GM21619 (cell line): ENCODE data around the gene ADCY2.

ENCODE experiments used
- ATAC-seq: cut with Tn5 transposase; IDR thresholded peaks from one replicate; pipeline ENCODE4 v1.9.1; 2021; ENCODE audit not compliant: unreplicated experiment

The ADCY2 gene

DNA sequence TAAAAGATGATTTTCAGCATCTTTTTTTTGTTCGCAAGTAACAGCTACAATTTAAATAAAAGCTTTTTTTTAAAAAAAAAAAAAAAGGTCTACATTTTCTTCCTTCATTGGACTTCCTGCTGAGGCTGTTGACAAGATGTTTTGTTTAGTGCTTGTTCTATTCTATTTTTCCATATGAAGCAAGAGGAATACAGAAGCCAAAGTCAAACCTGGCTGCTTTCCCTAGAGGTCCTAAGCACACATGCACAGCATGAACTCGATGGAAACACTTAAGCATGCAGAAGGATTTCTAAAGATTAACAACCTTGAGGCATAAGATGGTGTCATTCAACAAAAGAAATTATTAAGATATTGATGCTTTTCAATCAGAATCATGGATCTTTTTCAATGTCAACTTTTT lies 105.1 kb downstream of the ADCY2 start:
- ATAC-seq: no peak

DNA sequence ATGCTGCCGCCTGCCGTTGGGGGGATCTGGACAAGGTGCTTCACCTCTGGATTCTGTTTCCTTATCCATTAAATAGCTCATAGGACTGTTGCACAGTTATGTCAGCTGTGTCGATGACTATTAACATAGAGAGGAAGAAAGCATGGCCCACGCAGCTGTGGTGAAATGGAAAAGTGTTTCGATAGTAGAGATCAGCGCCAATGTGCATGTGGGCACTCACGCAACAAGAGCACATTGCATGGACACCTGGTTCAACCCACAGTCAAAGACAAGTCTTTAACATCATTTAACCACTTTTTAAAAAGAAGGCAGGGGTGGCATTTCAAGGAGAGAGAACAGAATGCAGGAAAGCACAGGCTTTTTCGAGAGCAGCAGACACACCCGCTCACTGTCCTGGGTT lies 107.6 kb downstream of the ADCY2 start:
- no peak for ATAC-seq

GRCh38 chr5:7515284-7515914 lies 119.5 kb downstream of the ADCY2 start:
- ATAC-seq: no peak

GRCh38 chr5:7516253-7516652 lies 120.3 kb downstream of the ADCY2 start:
- ATAC-seq: no peak

DNA sequence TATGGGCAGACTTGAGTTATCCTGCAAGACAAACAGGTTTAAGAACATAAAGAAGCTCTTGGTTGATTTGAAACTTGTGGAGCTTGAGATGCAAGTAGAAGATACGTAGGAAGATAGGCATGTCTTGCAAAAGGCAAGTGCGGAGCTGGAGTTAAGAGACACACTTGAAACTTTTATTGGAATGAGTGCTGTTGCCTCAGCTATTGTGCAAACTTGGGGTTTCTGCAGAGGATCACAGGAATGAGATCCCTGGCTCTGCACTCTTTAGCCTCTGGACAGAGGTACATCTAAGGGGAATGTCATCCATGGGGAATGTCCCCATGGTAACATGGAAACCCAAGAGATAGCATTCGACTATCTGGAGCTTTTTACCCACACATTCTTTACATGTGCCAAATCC lies 121.1 kb downstream of the ADCY2 start:
- ATAC-seq: no peak

- no peak for ATAC-seq
Observed at GRCh38 chr5:7518947-7519560, 123.1 kb downstream of the ADCY2 start.

GRCh38 chr5:7519564-7519963 lies 123.6 kb downstream of the ADCY2 start:
- no peak for ATAC-seq

- no peak for ATAC-seq
Observed at GRCh38 chr5:7529880-7530279, 133.9 kb downstream of the ADCY2 start.

GRCh38 chr5:7533941-7534340 lies 138.0 kb downstream of the ADCY2 start:
- no peak for ATAC-seq

DNA sequence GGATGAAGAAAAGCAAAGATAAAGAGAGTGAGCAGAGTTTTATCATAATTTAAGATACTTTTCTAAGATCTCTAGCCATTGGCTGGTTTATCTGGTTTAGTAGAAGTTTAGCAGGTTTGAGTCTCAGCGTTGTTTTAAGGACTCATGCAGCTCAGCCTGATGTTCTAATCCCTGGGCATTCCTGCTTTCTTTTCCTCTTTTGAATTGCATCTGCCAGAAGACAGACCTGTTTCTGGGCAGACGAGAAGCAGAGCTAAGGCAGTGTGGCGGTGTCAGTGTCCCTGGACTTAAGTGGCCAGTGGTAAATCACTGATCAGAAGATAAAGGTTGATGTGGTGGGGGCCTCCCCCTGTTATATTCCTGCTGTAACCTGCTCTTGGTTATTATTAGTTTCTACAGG lies 138.6 kb downstream of the ADCY2 start:
- no peak for ATAC-seq

DNA sequence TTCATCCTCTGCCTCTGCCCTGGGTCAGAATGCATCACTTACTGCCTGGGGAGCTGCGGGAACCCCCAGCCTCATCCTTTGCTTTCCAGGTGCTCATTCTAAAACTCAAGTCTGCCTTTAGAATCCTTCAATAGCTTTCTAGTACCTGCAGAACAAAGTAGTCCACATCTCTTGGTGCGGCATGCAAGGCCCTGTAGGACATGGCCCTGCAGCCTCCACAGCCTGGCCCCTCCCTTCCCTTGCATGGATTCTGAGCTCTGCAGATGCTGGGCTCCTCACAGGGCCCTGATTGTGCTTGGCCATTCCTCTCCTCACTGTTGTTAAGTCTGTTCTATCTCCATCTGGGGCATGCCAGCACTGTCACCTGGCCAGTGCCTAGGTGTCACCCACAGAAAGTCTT lies 141.6 kb downstream of the ADCY2 start:
- ATAC-seq: no peak

DNA sequence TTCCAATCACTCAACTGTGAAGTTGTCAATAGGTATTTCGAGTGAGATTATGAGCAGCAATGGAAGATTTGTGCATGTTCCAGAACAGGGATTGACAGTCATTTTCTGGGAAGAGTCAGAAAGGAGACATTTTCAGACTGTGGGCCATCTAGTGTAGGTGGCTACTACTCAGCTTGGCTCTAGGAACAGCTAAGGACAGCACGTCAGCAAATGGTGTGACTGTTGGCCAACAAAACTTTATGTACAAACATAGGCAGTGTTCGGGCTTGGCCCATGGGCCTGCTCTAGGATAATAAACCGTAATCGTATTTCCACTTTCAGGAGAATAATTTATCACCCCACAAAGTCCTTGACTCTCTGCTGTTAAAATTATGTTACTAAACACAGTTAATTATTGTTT lies 143.6 kb downstream of the ADCY2 start:
- no peak for ATAC-seq

DNA sequence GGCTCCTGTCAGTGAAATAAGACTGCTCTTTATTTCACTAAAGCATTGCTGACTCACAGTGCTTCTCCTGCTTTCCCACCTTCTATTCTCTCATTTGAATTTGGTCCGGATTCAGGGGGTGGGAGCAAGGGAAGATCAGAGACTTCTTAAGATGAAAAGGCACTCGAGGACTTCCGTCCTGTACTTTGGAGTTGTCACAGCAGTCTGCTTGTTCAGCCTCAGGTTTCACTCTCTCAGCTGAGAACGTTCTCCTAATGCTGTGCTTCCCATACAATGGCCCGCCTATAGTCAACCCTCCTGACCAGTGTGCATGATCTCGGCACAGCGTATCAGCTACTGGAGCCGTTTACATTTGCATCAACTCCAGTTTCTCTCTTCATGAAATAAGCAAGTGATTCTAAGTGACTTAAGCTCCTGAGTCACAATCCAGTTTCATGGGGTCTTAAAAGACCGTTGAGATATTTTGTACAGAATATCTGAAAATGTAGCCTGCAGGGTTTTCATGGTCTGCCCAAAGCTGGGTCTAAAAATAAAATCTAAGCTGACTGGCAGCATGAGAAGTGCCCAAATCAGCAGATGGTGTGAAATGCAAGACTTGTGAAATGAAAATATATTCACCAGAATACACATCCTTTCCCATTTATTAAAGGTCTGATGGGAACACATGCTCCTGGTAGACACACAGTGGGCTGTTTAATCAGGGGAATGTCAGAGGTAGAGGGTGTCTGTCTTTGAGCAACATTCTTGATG lies 145.0 kb downstream of the ADCY2 start:
- no peak for ATAC-seq

GRCh38 chr5:7541898-7542297 lies 146.0 kb downstream of the ADCY2 start:
- ATAC-seq: no peak

- no peak for ATAC-seq
Observed at GRCh38 chr5:7546555-7546954, 150.6 kb downstream of the ADCY2 start.

DNA sequence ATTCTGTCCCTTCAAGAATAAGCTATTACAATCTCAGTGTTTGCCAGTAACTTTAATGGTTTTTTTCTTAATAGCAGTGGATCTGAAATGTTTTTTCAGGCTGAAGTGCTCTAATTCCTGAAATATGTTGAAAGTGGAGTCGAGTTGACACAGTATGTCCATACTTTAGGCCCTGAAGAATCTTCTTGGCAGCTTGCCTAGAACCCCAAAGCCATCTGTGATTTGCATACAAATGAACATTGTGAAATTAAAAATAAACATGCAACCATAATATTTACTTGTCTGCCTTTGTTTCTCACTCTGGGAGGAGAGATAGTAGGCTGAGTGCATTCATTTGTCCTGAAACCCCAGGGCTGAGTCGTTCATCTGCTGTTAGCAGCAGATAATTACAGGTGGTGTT lies 152.7 kb downstream of the ADCY2 start:
- no peak for ATAC-seq

- no peak for ATAC-seq
Observed at GRCh38 chr5:7565559-7565958, 169.6 kb downstream of the ADCY2 start.

DNA sequence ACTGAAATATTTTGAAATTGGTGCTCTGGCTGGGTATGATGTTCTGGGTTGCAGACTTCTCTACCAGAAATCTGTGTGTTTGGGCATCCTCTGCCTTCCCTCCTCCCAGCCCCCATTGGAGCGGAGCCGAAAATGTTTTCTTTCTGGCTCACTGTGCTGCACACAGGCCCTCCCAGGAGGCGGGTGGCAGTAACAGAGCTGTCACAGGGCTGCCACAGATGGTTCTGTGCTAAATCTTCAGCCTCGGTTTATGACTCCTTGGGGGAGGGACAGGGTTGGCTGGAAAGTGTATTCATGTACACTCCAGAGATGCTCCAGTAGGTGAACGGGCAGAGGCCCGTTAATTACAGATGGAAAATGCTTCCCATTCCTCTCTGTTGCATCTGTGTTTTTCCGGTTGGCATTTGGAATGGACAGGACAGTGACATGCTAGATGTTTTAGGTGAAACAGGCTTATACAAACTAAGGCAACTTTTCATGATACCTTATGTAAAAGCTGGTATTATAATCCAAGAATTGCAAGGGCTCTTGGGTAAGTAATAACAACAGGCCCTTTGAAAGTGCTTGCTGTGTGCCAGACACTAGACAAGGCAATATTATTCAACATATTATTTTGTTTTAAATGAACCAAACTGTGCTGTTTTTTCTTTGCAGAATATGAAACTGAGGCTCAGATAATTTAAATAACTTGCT lies 180.2 kb downstream of the ADCY2 start:
- ATAC-seq: no peak

DNA sequence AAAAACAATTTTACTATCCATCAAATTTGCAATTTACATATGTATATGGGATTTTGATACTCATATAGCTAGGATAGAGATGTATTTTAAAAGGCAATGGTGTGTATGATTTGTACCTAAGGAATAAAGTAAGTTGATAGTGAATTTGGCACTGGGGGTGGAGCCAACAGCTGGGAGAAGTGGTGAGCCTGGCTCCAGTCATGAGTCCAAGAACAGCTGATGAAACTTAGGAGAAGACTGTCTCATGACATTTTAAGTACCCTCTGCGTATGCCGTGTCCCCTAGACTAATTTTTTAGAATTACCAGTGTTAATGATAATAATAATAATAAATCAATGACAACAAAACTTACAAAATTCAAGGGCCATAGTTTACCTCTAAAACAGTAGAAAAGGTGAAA lies 181.4 kb downstream of the ADCY2 start:
- no peak for ATAC-seq

DNA sequence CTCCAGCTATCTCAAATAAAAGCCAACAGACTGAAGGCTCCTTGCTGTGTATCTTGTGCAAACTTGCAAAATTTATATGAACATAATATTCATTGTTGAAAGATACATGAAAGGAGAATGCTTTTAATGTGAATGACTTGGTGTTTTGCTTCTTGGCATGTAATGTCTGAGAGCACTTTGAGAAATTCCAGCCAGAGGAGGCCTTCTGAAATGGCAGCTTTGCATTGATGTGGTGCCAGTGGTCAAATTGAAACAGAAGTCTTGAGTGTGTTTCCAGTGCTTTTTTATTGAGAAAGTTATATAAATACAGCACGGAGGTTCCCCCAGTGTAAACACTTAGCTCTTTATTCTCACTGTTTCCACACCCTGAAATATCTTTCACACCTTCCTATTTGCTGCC lies 182.1 kb downstream of the ADCY2 start:
- no peak for ATAC-seq

GRCh38 chr5:7584749-7585148 lies 188.8 kb downstream of the ADCY2 start:
- ATAC-seq: no peak

- ATAC-seq: no peak
Observed at GRCh38 chr5:7585807-7586206, 189.9 kb downstream of the ADCY2 start.
